HepG2 (cell line): ENCODE results near the gene INPP4B.

ENCODE experiments used
- BRD4 ChIP-seq: sonication (generic); formaldehyde crosslinking; IDR thresholded peaks from 2 replicates; pipeline ENCODE4 v1.4.0; 2020; ENCODE audit warnings: missing genetic modification reagents
- CREM ChIP-seq, 2 experiments: sonication (generic) in 1 of 2; formaldehyde crosslinking in 1 of 2; IDR thresholded peaks; 2 replicates each; pipeline versions ENCODE4 v1.4.0 to v1.6.1; 2016 to 2020; ENCODE audit warnings: antibody characterized with exemption in 1 of 2, mild to moderate bottlenecking in 1 of 2, missing genetic modification reagents in 1 of 2
- CTCF ChIP-seq: sonication (generic); formaldehyde crosslinking; IDR thresholded peaks from 2 replicates; pipeline ENCODE4 v1.5.0; 2020; ENCODE audit warnings: mild to moderate bottlenecking, missing genetic modification reagents, moderate library complexity
- EZH2 ChIP-seq: conservative IDR thresholded peaks from 2 replicates; pipeline ENCODE4 v1.6.1; 2012; ENCODE audit warnings: mild to moderate bottlenecking, low read depth, low read length, moderate library complexity
- HNRNPH1 ChIP-seq: fragments of 200-400 bp; formaldehyde crosslinking; optimal IDR thresholded peaks from 2 replicates; pipeline ENCODE3; 2017; ENCODE audit warnings: mild to moderate bottlenecking, low read depth, low read length
- HNRNPK ChIP-seq: fragments of 200-400 bp; formaldehyde crosslinking; IDR thresholded peaks from 2 replicates; pipeline ENCODE4 v1.6.1; 2018; ENCODE audit warnings: low read length, low read depth, moderate library complexity, mild to moderate bottlenecking; ENCODE audit not compliant: poor library complexity, severe bottlenecking
- JUND ChIP-seq: sonication (generic); formaldehyde crosslinking; IDR thresholded peaks from 2 replicates; pipeline ENCODE4 v1.8.0; 2022; ENCODE audit warnings: mild to moderate bottlenecking, missing genetic modification reagents
- POLR2A ChIP-seq, 2 experiments: IDR thresholded peaks; 2 replicates each; pipeline ENCODE4 v1.6.1; 2011; ENCODE audit warnings: low read depth in 2 of 2, low read length in 2 of 2, mild to moderate bottlenecking in 1 of 2, moderate library complexity in 1 of 2; ENCODE audit not compliant: insufficient read depth in 1 of 2
- RORA ChIP-seq: sonication (generic); formaldehyde crosslinking; IDR thresholded peaks from 2 replicates; pipeline ENCODE4 v1.5.0; 2020; ENCODE audit warnings: mild to moderate bottlenecking, missing genetic modification reagents, moderate library complexity
- SUZ12 ChIP-seq: fragments of 150-350 bp; IDR thresholded peaks from 2 replicates; pipeline ENCODE4 v1.6.1; 2014; ENCODE audit warnings: low read depth, low read length

- TF ChIP-seq CTCF (CRISPR knock-in tag) (no peak), SUZ12 (no peak), POLR2A (IDR thresholded peaks at IDR 0.05; ENCODE audit: insufficient read depth in 1 of 2, low read depth in 2 of 2, low read length in 2 of 2) (no peak), BRD4 (CRISPR knock-in tag) (no peak), CREM (IDR thresholded peaks at IDR 0.05) (no peak), CREM (CRISPR knock-in tag; IDR thresholded peaks at IDR 0.05) (no peak), JUND (CRISPR knock-in tag) (no peak), RORA (CRISPR knock-in tag) (no peak), HNRNPH1 (no peak), HNRNPK (no peak), EZH2 (no peak)
Observed at GRCh38 chr4:142893012-142893411, 46.9 kb upstream of the INPP4B start.
